GM12878 (cell line): ENCODE results near the gene DIPK1A. TPM values are rescaled to one million over a fixed set of nuclear protein-coding genes. Genes with fewer than 3 reads are reported as not detected.

Source experiments
- ATAC-seq: fragments of 200-7000 bp; cut with Tn5 transposase; 3 replicates; pipeline ENCODE4 v1.9.1; 2020; ENCODE audit warnings: mild to moderate bottlenecking, moderate library complexity
- BruUV-seq: library from RNA; stranded (reverse); fragments of 400-500 nt; replicated peaks from 2 replicates; lab custom pipeline; 2021; lab: Mats Ljungman, UMichigan
- CTCF ChIA-PET: fragments of 300-600 bp; sonication (Branson Sonifier 250); formaldehyde crosslinking; extraction: SDS; loops from one replicate; lab custom pipeline; 2021; ENCODE audit warnings: inconsistent platforms; lab: Yijun Ruan, JAX
- POLR2A ChIA-PET: fragments of 350-600 bp; formaldehyde crosslinking; extraction: SDS; loops from one replicate; lab custom pipeline; 2021; ENCODE audit warnings: inconsistent platforms; lab: Charles Lee
- RAD21 ChIA-PET: fragments of 300-600 bp; sonication (Branson Sonifier 250); formaldehyde crosslinking; loops from one replicate; lab custom pipeline; 2023; ENCODE audit warnings: antibody characterized with exemption; ENCODE audit not compliant: unreplicated experiment; lab: Charles Lee
- SMC1A ChIA-PET: fragments of 300-600 bp; sonication (Branson Sonifier 250); formaldehyde crosslinking; loops from one replicate; lab custom pipeline; 2023; ENCODE audit not compliant: unreplicated experiment, uncharacterized antibody; lab: Charles Lee
- DNase-seq: peaks from one replicate; pipeline ENCODE4 v3.0.0-alpha.2; 2011; ENCODE audit warnings: low read depth, low spot score
- FAIRE-seq: peaks from 3 replicates; lab custom pipeline; 2011; peaks lifted over from hg19 to GRCh38; lab: Jason Lieb, UNC
- H2AFZ ChIP-seq: 2 replicates; pipeline ENCODE4 v1.6.0; 2011; ENCODE audit warnings: low read depth, low read length, control low read depth; ENCODE audit not compliant: control insufficient read depth
- H3K27ac ChIP-seq: 2 replicates; pipeline ENCODE4 v1.5.1; 2011; ENCODE audit warnings: control low read depth; ENCODE audit not compliant: control insufficient read depth, insufficient read depth
- H3K27me3 ChIP-seq, 2 experiments: replicated peaks in 1 of 2; 2 replicates each; pipeline versions ENCODE4 v1.6.0 to v1.6.1; 2011; ENCODE audit warnings: low read length in 1 of 2; ENCODE audit not compliant: control insufficient read depth in 2 of 2, insufficient read depth in 2 of 2
- H3K36me3 ChIP-seq, 2 experiments: 2 replicates each; pipeline ENCODE4 v1.5.1; 2011; ENCODE audit warnings: low read length in 1 of 2; ENCODE audit not compliant: control insufficient read depth in 2 of 2, insufficient read depth in 2 of 2
- H3K4me1 ChIP-seq: 2 replicates; pipeline ENCODE4 v1.6.1; 2011; ENCODE audit warnings: mild to moderate bottlenecking, low read length, moderate library complexity, mixed read lengths; ENCODE audit not compliant: control insufficient read depth, insufficient read depth
- H3K4me2 ChIP-seq: 2 replicates; pipeline ENCODE4 v1.6.0; 2011; ENCODE audit warnings: control low read depth; ENCODE audit not compliant: control insufficient read depth, insufficient read depth
- H3K4me3 ChIP-seq: fragments of 200-600 bp; sonication (generic); 2 replicates; pipeline ENCODE4 v1.5.1; 2016
- H3K79me2 ChIP-seq: 2 replicates; pipeline ENCODE4 v1.6.0; 2011; ENCODE audit warnings: low read length; ENCODE audit not compliant: control insufficient read depth, insufficient read depth
- H3K9ac ChIP-seq: 2 replicates; pipeline ENCODE4 v1.8.0; 2011; ENCODE audit warnings: low read length, control low read depth, mixed read lengths; ENCODE audit not compliant: control insufficient read depth, insufficient read depth
- H3K9me3 ChIP-seq: replicated peaks from 3 replicates; pipeline ENCODE4 v1.5.1; 2011; ENCODE audit warnings: mild to moderate bottlenecking, low read length; ENCODE audit not compliant: control insufficient read depth, insufficient read depth
- H4K20me1 ChIP-seq: 2 replicates; pipeline ENCODE4 v1.6.0; 2011; ENCODE audit not compliant: control insufficient read depth, insufficient read depth
- BCL11A ChIP-seq: IDR thresholded peaks from 2 replicates; pipeline ENCODE4 v1.6.1; 2011; ENCODE audit warnings: low read depth, low read length
- BHLHE40 ChIP-seq, 2 experiments: fragments of 450-650 bp in 1 of 2; IDR thresholded peaks; 2 replicates each; pipeline ENCODE4 v1.6.1; 2011 to 2017; ENCODE audit warnings: low read depth in 2 of 2, borderline replicate concordance in 1 of 2, improper control_type of control experiment in 1 of 2, low read length in 1 of 2, mild to moderate bottlenecking in 1 of 2
- CHD4 ChIP-seq: fragments of 200-600 bp; sonication (generic); IDR thresholded peaks from 2 replicates; pipeline ENCODE4 v1.6.1; 2016; ENCODE audit warnings: mild to moderate bottlenecking
- EZH2 ChIP-seq: IDR thresholded peaks from 2 replicates; pipeline ENCODE4 v1.6.1; 2012; ENCODE audit warnings: low read depth, mild to moderate bottlenecking, control low read depth, inconsistent platforms, low read length, borderline replicate concordance; ENCODE audit not compliant: control insufficient read depth
- GATAD2B ChIP-seq: fragments of 450-650 bp; conservative IDR thresholded peaks from 2 replicates; pipeline ENCODE4 v1.6.1; 2017; ENCODE audit warnings: low read depth, mild to moderate bottlenecking, moderate library complexity
- NFYB ChIP-seq: IDR thresholded peaks from 2 replicates; pipeline ENCODE4 v1.6.1; 2011; ENCODE audit warnings: low read depth, mild to moderate bottlenecking, low read length, improper control_type of control experiment, moderate library complexity; ENCODE audit not compliant: insufficient read depth
- RB1 ChIP-seq: fragments of 450-650 bp; formaldehyde crosslinking; IDR thresholded peaks from 2 replicates; pipeline ENCODE4 v1.6.1; 2017; ENCODE audit warnings: mild to moderate bottlenecking, borderline replicate concordance
- RELB ChIP-seq: fragments of 450-650 bp; IDR thresholded peaks from 2 replicates; pipeline ENCODE4 v1.6.1; 2017; ENCODE audit warnings: low read depth, mild to moderate bottlenecking, moderate library complexity
- RUNX3 ChIP-seq: IDR thresholded peaks from 2 replicates; pipeline ENCODE4 v1.6.1; 2012; ENCODE audit warnings: low read length, inconsistent platforms
- SREBF2 ChIP-seq: IDR thresholded peaks from 2 replicates; pipeline ENCODE4 v1.6.1; 2012; ENCODE audit warnings: mild to moderate bottlenecking, low read length
- WGBS: methylation state at CpG from one replicate; pipeline ENCODE4 v1.1.6; 2016; ENCODE audit warnings: low lambda C conversion rate; ENCODE audit not compliant: insufficient replicate concordance, insufficient coverage; ENCODE audit errors: missing lambda C conversion rate; 5-methylcytosine and 5-hydroxymethylcytosine counted together
- in situ Hi-C: fragments of 300-500 bp; cut with MboI; formaldehyde crosslinking; loops from 9 replicates; pipeline ENCODE4 v1.14.3; 2018; ENCODE audit warnings: mixed read lengths
- intact Hi-C: fragments of 100-400 bp; cut with micrococcal nuclease; formaldehyde crosslinking; loops from one replicate; pipeline ENCODE4 v1.14.2; 2022; ENCODE audit not compliant: unreplicated experiment
- polyA plus RNA-seq, 11 experiments: library from polyadenylated mRNA; depleted of rRNA in 4 of 11; unstranded in 6 of 11; stranded (reverse) in 5 of 11; fragments of >200 nt; fragmentation: Nextera tagmentation in 4 of 11; fragmentation: Illumina TruSeq in 1 of 11; extraction: Ambion mirVana in 4 of 11; extraction: Trizol in 1 of 11; gene quantifications; 1 replicate in 1 of 11; 2 replicates in 10 of 11; pipeline versions ENCODE4 v1.2.1 to v1.2.3, GENCODE V29; 2011 to 2016; ENCODE audit warnings: inconsistent platforms in 2 of 11, missing spikeins in 2 of 11, low read depth in 1 of 11
- total RNA-seq, 4 experiments: library from RNA; depleted of rRNA in 3 of 4; stranded (reverse); fragments of >200 nt in 3 of 4; fragmentation: Illumina TruSeq in 1 of 4; extraction: Trizol in 1 of 4; gene quantifications; 2 replicates each; pipeline versions ENCODE4 v1.2.1 to v1.2.3, GENCODE V29; 2013 to 2021
- TF ChIP-seq, protein P1 (sequence below): IDR thresholded peaks from 2 replicates; pipeline ENCODE4 v1.6.1; 2012; ENCODE audit warnings: low read length, inconsistent platforms
- TF ChIP-seq, protein P2 (sequence below): fragments of 450-650 bp; formaldehyde crosslinking; IDR thresholded peaks from 2 replicates; pipeline ENCODE4 v1.4.0; 2020; ENCODE audit warnings: mild to moderate bottlenecking, moderate library complexity

Gene DIPK1A
- total and polyA plus RNA-seq, 10 of the 15 experiments (the other 5 are each of a cell fraction or from before 2014, with no cell fraction given), result 4.9 to 15.0 (median 9.7) TPM

DNA sequence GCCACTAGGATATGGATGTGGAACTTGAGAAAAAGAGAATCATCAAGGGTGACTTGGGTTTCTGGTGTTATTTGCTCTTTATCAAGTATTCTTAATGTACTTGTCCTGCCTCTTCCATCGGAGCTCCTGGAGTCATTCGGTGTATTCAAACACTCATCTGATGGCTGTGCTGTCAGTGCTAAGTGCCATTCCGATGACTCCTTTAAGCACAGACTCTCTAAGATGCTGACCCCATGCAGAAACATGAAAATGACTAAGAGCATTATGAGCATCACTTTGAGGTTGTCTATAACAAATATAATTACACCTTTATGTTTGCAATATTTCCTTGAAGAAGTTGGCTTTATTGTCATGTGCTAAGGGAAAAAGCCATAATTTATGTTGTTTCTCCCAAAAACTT lies 140.7 kb downstream of the DIPK1A start:
- POLR2A ChIA-PET, result no interaction called here
- no peak overlapping the region for H3K27ac ChIP-seq
- H3K9me3 ChIP-seq, result no peaks in the 10 kb centered on the region
- no peak for FAIRE-seq
- RAD21 ChIA-PET, result interaction anchor here (4.8 kb wide), 1 partner anchor 72 kb away, joined by 65 read pairs; no protein-coding TSS in a partner anchor
- no peak overlapping the region for H3K9ac ChIP-seq
- no peaks in the 10 kb centered on the region for H3K36me3 ChIP-seq
- TF ChIP-seq, protein P1, sequence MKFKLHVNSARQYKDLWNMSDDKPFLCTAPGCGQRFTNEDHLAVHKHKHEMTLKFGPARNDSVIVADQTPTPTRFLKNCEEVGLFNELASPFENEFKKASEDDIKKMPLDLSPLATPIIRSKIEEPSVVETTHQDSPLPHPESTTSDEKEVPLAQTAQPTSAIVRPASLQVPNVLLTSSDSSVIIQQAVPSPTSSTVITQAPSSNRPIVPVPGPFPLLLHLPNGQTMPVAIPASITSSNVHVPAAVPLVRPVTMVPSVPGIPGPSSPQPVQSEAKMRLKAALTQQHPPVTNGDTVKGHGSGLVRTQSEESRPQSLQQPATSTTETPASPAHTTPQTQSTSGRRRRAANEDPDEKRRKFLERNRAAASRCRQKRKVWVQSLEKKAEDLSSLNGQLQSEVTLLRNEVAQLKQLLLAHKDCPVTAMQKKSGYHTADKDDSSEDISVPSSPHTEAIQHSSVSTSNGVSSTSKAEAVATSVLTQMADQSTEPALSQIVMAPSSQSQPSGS, result no peak
- no peak for TF ChIP-seq RUNX3
- TF ChIP-seq EZH2, result no peak
- no peak for TF ChIP-seq BCL11A
- TF ChIP-seq CHD4, result no peak
- no peak for TF ChIP-seq GATAD2B
- TF ChIP-seq NFYB, result no peak
- no peak for TF ChIP-seq RELB
- no peak for TF ChIP-seq SREBF2
- TF ChIP-seq RB1, result no peak
- TF ChIP-seq, protein P2, sequence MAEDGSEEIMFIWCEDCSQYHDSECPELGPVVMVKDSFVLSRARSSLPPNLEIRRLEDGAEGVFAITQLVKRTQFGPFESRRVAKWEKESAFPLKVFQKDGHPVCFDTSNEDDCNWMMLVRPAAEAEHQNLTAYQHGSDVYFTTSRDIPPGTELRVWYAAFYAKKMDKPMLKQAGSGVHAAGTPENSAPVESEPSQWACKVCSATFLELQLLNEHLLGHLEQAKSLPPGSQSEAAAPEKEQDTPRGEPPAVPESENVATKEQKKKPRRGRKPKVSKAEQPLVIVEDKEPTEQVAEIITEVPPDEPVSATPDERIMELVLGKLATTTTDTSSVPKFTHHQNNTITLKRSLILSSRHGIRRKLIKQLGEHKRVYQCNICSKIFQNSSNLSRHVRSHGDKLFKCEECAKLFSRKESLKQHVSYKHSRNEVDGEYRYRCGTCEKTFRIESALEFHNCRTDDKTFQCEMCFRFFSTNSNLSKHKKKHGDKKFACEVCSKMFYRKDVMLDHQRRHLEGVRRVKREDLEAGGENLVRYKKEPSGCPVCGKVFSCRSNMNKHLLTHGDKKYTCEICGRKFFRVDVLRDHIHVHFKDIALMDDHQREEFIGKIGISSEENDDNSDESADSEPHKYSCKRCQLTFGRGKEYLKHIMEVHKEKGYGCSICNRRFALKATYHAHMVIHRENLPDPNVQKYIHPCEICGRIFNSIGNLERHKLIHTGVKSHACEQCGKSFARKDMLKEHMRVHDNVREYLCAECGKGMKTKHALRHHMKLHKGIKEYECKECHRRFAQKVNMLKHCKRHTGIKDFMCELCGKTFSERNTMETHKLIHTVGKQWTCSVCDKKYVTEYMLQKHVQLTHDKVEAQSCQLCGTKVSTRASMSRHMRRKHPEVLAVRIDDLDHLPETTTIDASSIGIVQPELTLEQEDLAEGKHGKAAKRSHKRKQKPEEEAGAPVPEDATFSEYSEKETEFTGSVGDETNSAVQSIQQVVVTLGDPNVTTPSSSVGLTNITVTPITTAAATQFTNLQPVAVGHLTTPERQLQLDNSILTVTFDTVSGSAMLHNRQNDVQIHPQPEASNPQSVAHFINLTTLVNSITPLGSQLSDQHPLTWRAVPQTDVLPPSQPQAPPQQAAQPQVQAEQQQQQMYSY (CRISPR knock-in tag), result no peak
- no peak for TF ChIP-seq BHLHE40 (IDR thresholded peaks at IDR 0.05; ENCODE audit: borderline replicate concordance in 1 of 2, low read depth in 2 of 2, low read length in 1 of 2)
- in situ Hi-C loops (no loop called here), intact Hi-C loops (no loop called here)
- DNase-seq, result no peak
- H3K4me3 ChIP-seq, result no peak overlapping the region
- no peak for ATAC-seq
- no TSS peak for BruUV-seq
- SMC1A ChIA-PET, result interaction anchor here (0.6 to 5.1 kb wide), 2 partner anchors 72 to 1754 kb away, joined by 3 to 56 read pairs; no protein-coding TSS in a partner anchor
- CTCF ChIA-PET, result interaction anchor here (1.5 to 7.6 kb wide), 3 partner anchors 9 to 73 kb away, joined by 3 to 178 read pairs (median 5); no protein-coding TSS in a partner anchor
- 57% methylated on average over 3 of the region's 3 CpGs for WGBS
- H4K20me1 ChIP-seq, result no peaks in the 10 kb centered on the region
- no peaks in the 10 kb centered on the region for H3K79me2 ChIP-seq
- no peaks in the 10 kb centered on the region for H3K27me3 ChIP-seq
- no peaks in the 10 kb centered on the region for H3K4me1 ChIP-seq
- H2AFZ ChIP-seq, result no peak overlapping the region
- H3K4me2 ChIP-seq, result no peak overlapping the region
